Stimulated activated CD4-positive, alpha-beta T cell treated with anti-CD3 and anti-CD28 coated beads, Interleukin-4, amount 100 ng/mL, for 48 hours (primary cell): ENCODE data around the gene RAB3GAP1.
A peak's percentile ranks its signal among the peaks of the same experiment; 100 is the strongest.
"Not testable (repeated sequence)": the region's sequence is repeated elsewhere in the genome, so short reads cannot be mapped to it uniquely, and the experiment has no call there.

Source experiments
- DNase-seq, 2 donors: peaks; one replicate each; pipeline ENCODE4 v3.0.0-alpha.2; 2020; ENCODE audit warnings: low read depth in 2 of 2

RAB3GAP1 gene

GRCh38 chr2:135052042-135052876, at the start of gene RAB3GAP1:
TSS of gene RAB3GAP1 (plus strand) at chr2:135052292. CDS start at chr2:135052308, 16 bp downstream.
- DNase-seq: peak; percentile 77 to 90

- DNase-seq: no peak
These were observed 49.3 kb upstream of the RAB3GAP1 start for GRCh38 chr2:135002836-135003235.

- peak; percentile 61 to 69 for DNase-seq
These were observed 47.9 kb upstream of the RAB3GAP1 start for GRCh38 chr2:135004005-135004746.

GRCh38 chr2:135005753-135006152, 46.3 kb upstream of the RAB3GAP1 start:
- DNase-seq: no peak

- DNase-seq: no peak
These were observed 42.8 kb upstream of the RAB3GAP1 start for GRCh38 chr2:135009339-135009738.

- no peak for DNase-seq
These were observed 41.7 kb upstream of the RAB3GAP1 start for GRCh38 chr2:135010200-135010942.

GRCh38 chr2:135011633-135012032, 40.5 kb upstream of the RAB3GAP1 start:
- no peak for DNase-seq

- DNase-seq: no peak
These were observed 30.5 kb upstream of the RAB3GAP1 start for GRCh38 chr2:135021618-135022017.

GRCh38 chr2:135022952-135023880, 28.9 kb upstream of the RAB3GAP1 start:
- no peak for DNase-seq

GRCh38 chr2:135023886-135024485, 28.1 kb upstream of the RAB3GAP1 start:
- no peak for DNase-seq

GRCh38 chr2:135029481-135030134, 22.5 kb upstream of the RAB3GAP1 start:
- DNase-seq: no peak

GRCh38 chr2:135030826-135031225, 21.3 kb upstream of the RAB3GAP1 start:
- no peak for DNase-seq

GRCh38 chr2:135033216-135033615, 18.9 kb upstream of the RAB3GAP1 start:
- DNase-seq: not testable (repeated sequence)

GRCh38 chr2:135037831-135038230, 14.3 kb upstream of the RAB3GAP1 start:
- no peak for DNase-seq

GRCh38 chr2:135043345-135043744, 8.7 kb upstream of the RAB3GAP1 start:
- peak; percentile 10 to 42 for DNase-seq

GRCh38 chr2:135047300-135047699, 4.8 kb upstream of the RAB3GAP1 start, which contains the start of gene MAP3K19:
TSS of gene MAP3K19 (minus strand) at chr2:135047447. CDS start at chr2:135024647, 22,800 bp downstream.
- no peak for DNase-seq

GRCh38 chr2:135048122-135048521, 4.0 kb upstream of the RAB3GAP1 start:
- no peak for DNase-seq

GRCh38 chr2:135050132-135050531, 2.0 kb upstream of the RAB3GAP1 start:
- DNase-seq: no peak

- no peak for DNase-seq
These were observed 1.4 kb upstream of the RAB3GAP1 start for GRCh38 chr2:135050684-135051083.

GRCh38 chr2:135052997-135053474, 944 bp downstream of the RAB3GAP1 start:
- DNase-seq: peak; percentile 11 to 16
